ENCODE results near the gene ATE1.

The ATE1 gene

DNA sequence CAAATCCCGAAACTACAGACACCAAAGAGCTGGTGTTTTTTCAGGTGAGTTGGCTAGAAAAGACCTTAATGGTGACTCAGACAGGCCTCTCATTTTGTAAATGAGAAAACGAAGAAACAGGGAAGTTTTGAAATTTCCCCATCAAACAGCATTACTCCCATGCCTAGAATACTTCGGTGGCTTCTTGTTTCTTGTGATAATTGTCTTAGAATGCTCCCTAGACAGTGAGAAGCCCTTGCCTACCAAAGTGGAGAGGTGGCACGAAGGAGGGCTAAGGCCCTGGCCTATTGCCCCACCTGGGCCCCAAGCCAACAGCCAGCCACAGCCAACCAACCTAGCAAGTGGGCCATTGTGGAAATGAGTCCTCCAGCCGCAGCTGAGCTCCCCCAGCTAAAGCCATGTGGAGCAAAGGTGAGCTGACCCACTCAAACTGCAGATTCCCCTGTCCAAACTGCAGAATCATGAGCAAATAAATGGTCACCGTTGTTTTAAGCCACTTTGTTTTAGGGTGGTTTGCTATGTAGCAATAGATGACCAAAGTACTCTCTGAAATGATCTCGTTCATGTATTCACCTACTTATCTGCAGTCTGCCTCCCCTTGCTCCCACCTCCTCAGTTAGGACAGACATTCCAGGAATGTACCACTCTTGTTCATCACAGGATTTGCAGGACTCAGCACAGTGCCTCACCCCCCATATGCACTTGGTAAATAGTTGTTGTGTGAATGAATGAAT, 231.9 kb downstream of the ATE1 start:
- no peak for DNase-seq (ENCODE audit: low spot score)

DNA sequence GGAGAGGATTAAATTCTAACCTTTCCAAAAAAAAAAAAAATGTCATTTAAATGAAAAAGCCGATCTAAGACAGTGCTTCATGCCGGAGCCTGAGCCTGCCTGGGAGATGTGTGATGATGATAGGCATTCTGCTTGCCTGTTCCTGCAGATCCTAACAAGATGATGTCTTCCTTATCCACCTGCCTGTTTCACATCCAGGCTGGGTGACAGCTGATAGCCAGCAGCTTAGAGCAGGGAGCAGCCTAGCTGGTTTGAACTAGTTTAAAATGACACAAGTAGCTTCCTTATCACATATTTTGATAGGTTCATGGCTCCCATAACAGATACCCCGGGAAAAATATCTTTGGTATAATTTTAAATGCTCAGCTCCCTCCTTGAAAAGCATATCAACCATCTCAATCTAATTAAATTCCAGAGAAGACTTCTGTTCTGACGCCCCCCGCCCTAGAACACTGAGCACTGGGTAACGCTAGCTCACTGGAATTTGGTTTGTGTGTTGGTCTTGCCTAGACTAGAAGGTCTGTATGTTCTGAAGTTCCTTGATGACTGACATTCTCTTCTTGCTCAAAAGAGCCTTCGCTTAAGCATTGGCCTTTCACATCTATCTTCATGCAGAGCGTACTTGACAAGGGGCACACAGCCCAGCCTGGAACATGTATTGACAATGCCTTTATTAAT, 232.7 kb downstream of the ATE1 start:
- DNase-seq (ENCODE audit: low spot score): no peak

DNA sequence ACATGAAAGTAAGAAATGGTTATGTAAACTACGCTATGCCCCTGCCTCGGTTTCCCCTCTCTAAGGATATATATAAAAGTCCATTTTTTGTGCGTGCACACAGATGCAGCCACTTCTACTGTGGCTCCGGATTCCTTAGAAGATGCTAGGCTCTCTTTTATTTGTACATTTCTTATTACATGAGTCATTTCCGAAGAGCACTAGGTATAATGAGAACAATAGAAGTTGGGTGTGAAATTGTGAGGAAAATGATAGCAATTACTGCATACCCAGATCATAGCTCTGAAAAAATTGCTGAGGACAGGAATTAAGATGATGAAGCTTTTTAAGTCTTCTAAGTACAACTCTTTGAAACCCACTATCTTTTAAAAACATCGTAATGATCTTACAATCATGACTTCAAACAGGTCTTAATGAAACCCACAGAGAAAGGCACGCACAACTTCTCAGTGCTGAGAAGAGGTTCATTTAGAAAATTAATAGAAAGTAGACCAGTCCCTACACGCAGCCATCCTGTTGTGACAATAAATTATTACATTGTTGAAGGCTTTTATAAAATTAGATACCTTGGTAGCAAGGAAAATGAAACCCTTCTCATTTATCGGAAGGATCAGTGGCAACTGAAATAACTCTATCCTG, 233.4 kb downstream of the ATE1 start:
- DNase-seq (ENCODE audit: low spot score): no peak

DNA sequence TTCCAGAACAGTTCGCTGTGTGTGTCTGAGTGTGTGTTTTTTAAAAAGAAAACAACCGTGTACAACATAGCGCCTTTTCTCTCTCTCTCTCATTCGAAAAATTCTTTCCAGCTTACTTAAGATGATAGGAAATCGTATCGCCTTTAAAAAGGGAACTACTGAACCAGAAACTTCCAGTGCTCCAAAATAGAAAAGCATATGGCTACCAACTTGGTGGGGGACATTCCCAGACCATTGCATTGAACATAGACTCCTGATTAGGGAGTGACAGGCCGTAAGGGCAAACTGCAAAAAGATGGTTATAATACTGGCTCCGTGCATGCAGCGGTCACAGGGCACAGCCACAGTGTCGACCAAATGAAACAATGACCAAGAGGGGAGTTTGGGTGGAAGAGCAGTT, 235.2 kb downstream of the ATE1 start:
- no peak for DNase-seq (ENCODE audit: low spot score)

DNA sequence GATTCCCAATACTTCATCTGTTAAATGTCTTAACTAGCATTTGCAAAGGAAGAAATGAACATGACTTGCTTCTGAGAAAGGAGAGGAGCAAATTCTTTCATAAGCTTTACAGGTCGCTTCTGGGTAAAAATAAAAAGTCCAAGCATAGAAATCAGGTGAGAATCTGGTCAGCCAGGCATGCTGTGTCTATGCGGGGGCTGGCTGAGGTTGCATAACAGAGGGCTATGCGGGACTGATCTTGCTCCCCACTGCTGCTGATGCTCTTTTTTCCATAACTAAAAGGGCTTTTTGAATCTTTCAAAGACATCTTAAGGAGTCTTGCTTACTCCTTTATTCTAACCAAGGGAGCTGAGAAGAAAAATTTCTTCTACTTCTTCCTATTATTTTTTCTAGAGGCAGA, 236.9 kb downstream of the ATE1 start:
- DNase-seq (ENCODE audit: low spot score): no peak

Measured in AG08395 (cell line).